ENCODE measurements around the gene YTHDC1. TPM values are rescaled to one million over a fixed set of nuclear protein-coding genes. Genes with fewer than 3 reads are reported as not detected.
A peak's percentile ranks its signal among the peaks of the same experiment; 100 is the strongest.

Gene YTHDC1
- total and polyA plus RNA-seq, 2 of the 4 experiments (the other 2 are of a cell fraction): 31.9 to 32.7 TPM

GRCh38 chr4:68369142-68369805, 19.4 kb upstream of the YTHDC1 start:
- H3K9ac ChIP-seq (ENCODE audit: low read depth, low read length): no peak overlapping the region
- H4K91ac ChIP-seq (ENCODE audit: insufficient read depth, low read depth, low read length): peak overlapping the region; percentile 46
- H3K27ac ChIP-seq (ENCODE audit: insufficient read depth, low read length): peak overlapping the region; percentile 83
- no peaks in the 10 kb centered on the region; a peak in 1 of 4 replicates for H3K79me1 ChIP-seq (ENCODE audit: low read depth in 1 of 2, low read length in 2 of 2)
- H3K4ac ChIP-seq (ENCODE audit: low read depth, low read length): peak overlapping the region; percentile 78
- H3K4me1 ChIP-seq (ENCODE audit: control insufficient read depth, insufficient read depth, low read length): peaks cover 14% of the 10 kb centered on the region
- peak overlapping the region; percentile 59 for H3K23ac ChIP-seq (ENCODE audit: low read depth, low read length)
- H2AK9ac ChIP-seq (replicated peaks; ENCODE audit: low read depth, low read length, poor library complexity): no peak overlapping the region
- peak overlapping the region; percentile 72 for H3K18ac ChIP-seq (ENCODE audit: low read depth, low read length)
- ChIA-PET POLR2A (ENCODE audit: unreplicated experiment) (no interaction called here), CTCF (interaction anchor here (0.6 to 1.7 kb wide), 2 partner anchors 98 to 194 kb away, joined by 4 read pairs; no protein-coding TSS in a partner anchor)
- 0 out of 2 replicates have a peak overlapping the region, but pooled peaks have one; percentile 5 for H4K5ac ChIP-seq (ENCODE audit: low read depth, low read length)
- BruUV-seq (replicated peaks): no TSS peak
- peak overlapping the region; percentile 46; the same call in 1 of the 2 replicates for H3K56ac ChIP-seq (ENCODE audit: extremely low read depth, insufficient read depth, low read length)
- H4K20me1 ChIP-seq (ENCODE audit: insufficient read depth, low read length): no peaks in the 10 kb centered on the region
- peak overlapping the region; percentile 25; the same call in 1 of the 2 replicates for H3K4me2 ChIP-seq (ENCODE audit: low read depth, low read length)
- peaks cover 10% of the 10 kb centered on the region for H3K9me1 ChIP-seq (ENCODE audit: insufficient read depth, low read length)
- 72% methylated on average over 3 of the region's 6 CpGs; no CpG with 5 or more reads in 1 of the 2 experiments for WGBS, 2 experiments (ENCODE audit: extremely low coverage in 2 of 2, insufficient read length in 1 of 2)
- H3K36me3 ChIP-seq (ENCODE audit: control insufficient read depth, insufficient read depth, low read length): no peaks in the 10 kb centered on the region
- no peak overlapping the region for H3K4me3 ChIP-seq (ENCODE audit: insufficient read depth, low read depth, low read length)
- no peaks in the 10 kb centered on the region for H3K9me3 ChIP-seq (ENCODE audit: control insufficient read depth, insufficient read depth, low read length)
- peak overlapping the region; percentile 51 for H2BK120ac ChIP-seq (ENCODE audit: low read depth, low read length)
- intact Hi-C loops (cut with micrococcal nuclease) (loop anchor here (2.0 kb wide), 1 partner anchor 18 kb away; the partner anchor contains the start of gene YTHDC1), in situ Hi-C loops (cut with MboI; ENCODE audit: low sequenced_read_pairs) (no loop called here), dilution Hi-C loops (cut with HindIII; ENCODE audit: low sequenced_read_pairs, unreplicated experiment) (no loop called here)
- peak overlapping the region; percentile 29 to 32; a peak in 2 of 4 replicates for H4K8ac ChIP-seq (ENCODE audit: low read depth in 2 of 2, low read length in 2 of 2)
- peak overlapping the region; percentile 35 for H2AK5ac ChIP-seq (ENCODE audit: low read depth, low read length)
- H2BK15ac ChIP-seq (ENCODE audit: low read depth, low read length): peak overlapping the region; percentile 57; the same call in 1 of the 3 replicates
- peak overlapping the region; percentile 85 for H2BK5ac ChIP-seq (ENCODE audit: low read depth, low read length, poor library complexity, severe bottlenecking)
- ATAC-seq (ENCODE audit: low read depth): peak; percentile 33
- TF ChIP-seq CEBPB (IDR thresholded peaks at IDR 0.05; ENCODE audit: low read depth, low read length): no peak
- TF ChIP-seq RFX5 (IDR thresholded peaks at IDR 0.05; ENCODE audit: low read depth, low read length): no peak
- TF ChIP-seq BHLHE40 (IDR thresholded peaks at IDR 0.05; ENCODE audit: low read depth, low read length): no peak
- no peak for TF ChIP-seq RAD21 (IDR thresholded peaks at IDR 0.05; ENCODE audit: low read length)
- no peak for TF ChIP-seq SMC3 (IDR thresholded peaks at IDR 0.05; ENCODE audit: low read depth, low read length)
- no peak for TF ChIP-seq POLR2A (IDR thresholded peaks at IDR 0.05; ENCODE audit: low read depth, low read length)
- TF ChIP-seq FOS (IDR thresholded peaks at IDR 0.05; ENCODE audit: low read depth, low read length): no peak
- TF ChIP-seq CHD1 (IDR thresholded peaks at IDR 0.05; ENCODE audit: low read depth, low read length): no peak
- TF ChIP-seq NFE2L2 (IDR thresholded peaks at IDR 0.05; ENCODE audit: low read depth, low read length): no peak
- TF ChIP-seq MXI1 (IDR thresholded peaks at IDR 0.05; ENCODE audit: borderline replicate concordance, low read depth, low read length): no peak
- no peak for TF ChIP-seq MAFK (IDR thresholded peaks at IDR 0.05; ENCODE audit: low read depth, low read length)
- DNase-seq: peak; percentile 43
- H3K14ac ChIP-seq (replicated peaks; ENCODE audit: low read depth, low read length): no peak overlapping the region
- H2BK20ac ChIP-seq (ENCODE audit: low read depth, low read length): peak overlapping the region; percentile 74
- no peaks in the 10 kb centered on the region for H3K27me3 ChIP-seq (ENCODE audit: control insufficient read depth, insufficient read depth, low read length)
- H2AFZ ChIP-seq (replicated peaks; ENCODE audit: low read length, poor library complexity): no peak overlapping the region

Data from IMR-90 (cell line).